Stimulated activated effector memory CD8-positive, alpha-beta T cell treated with anti-CD3 and anti-CD28 coated beads, Interleukin-12 subunit alpha, Interleukin-12 subunit beta, amount 100 ng/mL, for 72 hours (primary cell): Measurements from ENCODE around the gene GPR137B.
A peak's percentile ranks its signal among the peaks of the same experiment; 100 is the strongest.
"Not testable (repeated sequence)": the region's sequence is repeated elsewhere in the genome, so short reads cannot be mapped to it uniquely, and the experiment has no call there.

ENCODE experiments used
- ATAC-seq: fragments of 150-1000 bp; cut with Tn5 transposase; 2 replicates; pipeline ENCODE4 v1.10.0; 2021
- DNase-seq, 2 donors: peaks; one replicate each; pipeline ENCODE4 v3.0.0; 2021 to 2022; ENCODE audit warnings: low spot score in 2 of 2
- H3K27ac Mint-ChIP-seq: one replicate; pipeline ENCODE4 v1.8.0; 2022; ENCODE audit warnings: mild to moderate bottlenecking, mixed read lengths
- H3K36me3 Mint-ChIP-seq: one replicate; pipeline ENCODE4 v1.8.0; 2022; ENCODE audit warnings: mild to moderate bottlenecking, mixed read lengths
- H3K4me1 Mint-ChIP-seq: one replicate; pipeline ENCODE4 v1.8.0; 2022; ENCODE audit warnings: mixed read lengths
- H3K4me3 Mint-ChIP-seq: one replicate; pipeline ENCODE4 v1.8.0; 2022; ENCODE audit warnings: mild to moderate bottlenecking, mixed read lengths
- H3K9me3 Mint-ChIP-seq: one replicate; pipeline ENCODE4 v1.8.0; 2022; ENCODE audit warnings: mixed read lengths

The GPR137B gene

DNA sequence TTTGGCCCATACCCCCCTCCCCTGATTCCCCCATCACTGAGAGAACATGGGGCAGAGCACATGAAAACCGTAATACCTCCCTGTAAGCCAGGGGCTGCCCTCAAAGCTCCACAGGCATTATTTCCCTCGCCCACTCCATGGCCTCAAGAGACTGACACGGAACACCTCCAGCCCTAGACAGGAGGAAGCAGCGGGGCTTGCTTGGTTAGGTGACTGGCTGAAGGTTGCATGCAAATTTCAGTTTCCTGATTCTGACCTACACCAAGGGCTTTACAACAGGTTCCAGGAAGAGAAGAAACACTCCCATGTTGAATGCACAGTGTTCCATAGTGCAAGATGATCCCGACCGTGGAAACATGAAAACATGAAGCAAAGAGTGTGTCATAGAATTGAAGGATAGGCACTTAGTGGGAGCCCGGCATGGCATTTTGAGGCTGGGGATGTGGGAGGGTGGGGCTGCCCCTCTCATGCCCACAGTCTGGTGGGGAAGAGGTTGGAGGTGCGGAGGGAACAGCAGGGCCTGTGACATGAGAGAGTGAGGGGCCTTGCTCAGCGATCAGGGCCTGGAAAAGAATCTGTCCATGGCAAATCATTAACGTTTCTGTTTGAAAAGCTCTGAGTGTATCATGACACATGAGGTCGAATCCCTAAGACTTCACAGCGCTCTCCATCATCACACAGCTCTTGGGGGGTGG is 33.5 kb downstream of the GPR137B start:
- ATAC-seq (no peak), DNase-seq (no peak)
- Mint-ChIP-seq H3K36me3 (peaks cover 18% of the 10 kb centered on the region), H3K4me1 (peaks cover 6% of the 10 kb centered on the region), H3K27ac (no peak overlapping the region), H3K4me3 (no peak overlapping the region), H3K9me3 (no peaks in the 10 kb centered on the region)

GRCh38 chr1:236176337-236177336 is 34.3 kb downstream of the GPR137B start:
- DNase-seq (no peak), ATAC-seq (no peak)
- peaks cover 6% of the 10 kb centered on the region for H3K4me1 Mint-ChIP-seq
- no peaks in the 10 kb centered on the region for H3K9me3 Mint-ChIP-seq
- H3K27ac Mint-ChIP-seq, result no peak overlapping the region
- H3K4me3 Mint-ChIP-seq, result no peak overlapping the region
- peaks cover 25% of the 10 kb centered on the region for H3K36me3 Mint-ChIP-seq

GRCh38 chr1:236179634-236180033 is 37.3 kb downstream of the GPR137B start:
- DNase-seq (no peak), ATAC-seq (no peak)
- no peaks in the 10 kb centered on the region for H3K9me3 Mint-ChIP-seq
- no peak overlapping the region for H3K27ac Mint-ChIP-seq
- H3K4me3 Mint-ChIP-seq, result no peak overlapping the region
- peaks cover 34% of the 10 kb centered on the region for H3K36me3 Mint-ChIP-seq
- peaks cover 2% of the 10 kb centered on the region for H3K4me1 Mint-ChIP-seq

DNA sequence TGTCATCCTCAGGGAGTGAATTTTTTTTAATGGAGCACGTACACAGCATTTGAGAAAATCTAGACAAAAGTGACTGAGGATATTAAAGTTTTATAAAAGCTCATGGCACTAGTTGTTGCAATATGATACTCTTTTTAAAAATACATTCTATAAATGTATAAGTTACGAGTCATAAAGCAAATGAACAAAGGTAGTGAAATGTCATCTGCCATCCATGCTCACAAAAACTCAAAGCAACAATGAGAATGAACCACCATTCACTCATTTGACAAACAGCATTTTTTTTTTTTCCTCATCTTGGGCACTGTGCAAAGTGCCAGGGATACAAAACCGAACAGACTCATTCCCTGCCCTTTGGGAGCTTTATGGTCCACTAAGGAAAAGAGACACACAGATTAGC is 38.7 kb downstream of the GPR137B start:
- ATAC-seq, result no peak

DNA sequence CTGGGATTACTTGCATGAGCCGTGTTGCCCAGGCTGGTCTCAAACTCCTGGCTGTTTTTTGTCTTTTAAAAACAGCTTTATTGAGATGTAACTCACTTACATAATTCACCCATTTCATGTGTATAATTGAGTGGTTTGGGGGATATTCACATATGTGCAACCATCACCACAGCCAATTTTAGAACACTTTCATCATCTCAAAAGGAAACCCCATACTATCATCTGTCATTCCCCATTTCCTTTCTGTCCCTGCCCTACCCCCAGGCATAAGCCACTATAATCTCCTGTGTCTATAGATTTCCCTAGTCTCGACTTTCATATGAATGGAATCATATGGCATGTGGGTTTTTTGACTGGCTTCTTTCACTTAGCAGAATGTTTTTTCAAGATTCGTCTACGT is 43.3 kb downstream of the GPR137B start:
- Mint-ChIP-seq H3K4me3 (no peak overlapping the region), H3K36me3 (peaks cover 46% of the 10 kb centered on the region), H3K9me3 (peaks cover 11% of the 10 kb centered on the region), H3K27ac (no peak overlapping the region), H3K4me1 (peaks cover 12% of the 10 kb centered on the region)
- ATAC-seq, result peak; percentile 55
- DNase-seq, result no peak

More for the DNA sequence above, 38.7 kb downstream of the GPR137B start:
- no peaks in the 10 kb centered on the region for H3K9me3 Mint-ChIP-seq
- DNase-seq, result no peak
- peaks cover 34% of the 10 kb centered on the region for H3K36me3 Mint-ChIP-seq
- peaks cover 7% of the 10 kb centered on the region for H3K4me1 Mint-ChIP-seq
- no peak overlapping the region for H3K27ac Mint-ChIP-seq
- H3K4me3 Mint-ChIP-seq, result no peak overlapping the region

- Mint-ChIP-seq H3K4me1 (peaks cover 12% of the 10 kb centered on the region), H3K36me3 (peaks cover 46% of the 10 kb centered on the region), H3K9me3 (peaks cover 15% of the 10 kb centered on the region)
- H3K27ac Mint-ChIP-seq, ATAC-seq, DNase-seq, H3K4me3 Mint-ChIP-seq: not testable (repeated sequence)
These were observed 44.1 kb downstream of the GPR137B start for GRCh38 chr1:236186471-236186870.

DNA sequence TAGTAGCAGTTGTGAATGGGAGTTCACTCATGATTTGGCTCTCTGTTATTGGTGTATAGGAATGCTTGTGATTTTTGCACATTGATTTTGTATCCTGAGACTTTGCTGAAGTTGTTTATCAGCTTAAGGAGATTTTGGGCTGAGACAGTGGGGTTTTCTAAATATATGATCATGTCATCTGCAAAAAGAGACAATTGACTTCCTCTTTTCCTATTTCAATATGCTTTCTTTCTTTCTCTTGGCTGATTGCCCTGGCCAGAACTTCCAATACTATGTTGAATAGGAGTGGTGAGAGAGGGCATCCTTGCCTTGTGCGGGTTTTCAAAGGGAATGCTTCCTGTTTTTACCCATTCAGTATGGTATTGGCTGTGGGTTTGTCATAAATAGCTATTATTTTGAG is 45.7 kb downstream of the GPR137B start:
- not testable (repeated sequence) for H3K27ac Mint-ChIP-seq, H3K4me3 Mint-ChIP-seq, ATAC-seq, DNase-seq
- Mint-ChIP-seq H3K4me1 (peaks cover 12% of the 10 kb centered on the region), H3K9me3 (peaks cover 15% of the 10 kb centered on the region), H3K36me3 (peaks cover 41% of the 10 kb centered on the region)

DNA sequence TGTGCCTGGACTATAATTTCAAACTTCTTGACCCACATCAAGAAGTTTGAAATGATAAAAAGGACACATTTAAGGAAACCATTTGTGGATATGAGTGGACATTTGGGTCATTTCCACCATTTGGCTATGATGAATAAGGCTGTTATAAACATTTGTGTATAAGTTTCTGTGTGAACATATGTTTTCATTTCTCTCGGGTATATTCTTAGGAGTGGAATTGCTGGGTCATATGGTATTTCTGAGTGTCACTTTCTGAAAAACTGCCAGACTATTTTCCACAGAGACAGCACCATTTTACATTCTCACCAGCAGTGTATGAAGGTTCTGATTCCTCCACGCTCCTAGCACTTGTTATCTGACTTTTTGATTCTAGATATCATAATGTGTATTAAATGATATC is 50.8 kb downstream of the GPR137B start:
- no peak overlapping the region for H3K27ac Mint-ChIP-seq
- peaks cover 5% of the 10 kb centered on the region for H3K4me1 Mint-ChIP-seq
- H3K36me3 Mint-ChIP-seq, result peaks cover 45% of the 10 kb centered on the region
- H3K4me3 Mint-ChIP-seq, result no peak overlapping the region
- peaks cover 20% of the 10 kb centered on the region for H3K9me3 Mint-ChIP-seq
- no peak for DNase-seq
- ATAC-seq, result no peak

GRCh38 chr1:236200925-236201324 is 58.6 kb downstream of the GPR137B start:
- H3K27ac Mint-ChIP-seq, result no peak overlapping the region
- H3K9me3 Mint-ChIP-seq, result peaks cover 40% of the 10 kb centered on the region
- ATAC-seq (no peak), DNase-seq (no peak)
- peaks cover 36% of the 10 kb centered on the region for H3K36me3 Mint-ChIP-seq
- H3K4me3 Mint-ChIP-seq, result no peak overlapping the region
- H3K4me1 Mint-ChIP-seq, result no peaks in the 10 kb centered on the region

DNA sequence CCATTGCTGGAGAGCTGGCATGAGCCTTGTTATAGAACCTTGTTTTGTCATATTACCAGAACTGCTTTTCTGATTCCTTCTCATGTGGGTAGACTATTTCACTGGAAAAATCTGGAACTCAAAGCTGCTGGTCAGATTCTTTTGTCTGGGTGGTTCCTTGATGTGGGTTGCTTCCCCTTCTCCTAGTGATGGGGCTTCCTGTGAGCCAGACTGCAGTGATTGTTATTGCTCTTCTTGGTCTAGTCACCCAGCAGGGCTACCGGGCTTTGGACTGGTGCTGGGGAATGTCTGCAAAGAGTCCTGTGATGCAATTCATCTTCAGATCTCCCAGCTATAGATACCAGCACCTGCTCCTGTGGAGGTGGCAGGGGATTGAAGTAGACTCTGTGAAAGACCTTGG is 59.4 kb downstream of the GPR137B start:
- peaks cover 40% of the 10 kb centered on the region for H3K9me3 Mint-ChIP-seq
- no peak overlapping the region for H3K27ac Mint-ChIP-seq
- ATAC-seq (no peak), DNase-seq (no peak)
- no peak overlapping the region for H3K4me3 Mint-ChIP-seq
- H3K36me3 Mint-ChIP-seq, result peaks cover 42% of the 10 kb centered on the region
- H3K4me1 Mint-ChIP-seq, result no peaks in the 10 kb centered on the region

DNA sequence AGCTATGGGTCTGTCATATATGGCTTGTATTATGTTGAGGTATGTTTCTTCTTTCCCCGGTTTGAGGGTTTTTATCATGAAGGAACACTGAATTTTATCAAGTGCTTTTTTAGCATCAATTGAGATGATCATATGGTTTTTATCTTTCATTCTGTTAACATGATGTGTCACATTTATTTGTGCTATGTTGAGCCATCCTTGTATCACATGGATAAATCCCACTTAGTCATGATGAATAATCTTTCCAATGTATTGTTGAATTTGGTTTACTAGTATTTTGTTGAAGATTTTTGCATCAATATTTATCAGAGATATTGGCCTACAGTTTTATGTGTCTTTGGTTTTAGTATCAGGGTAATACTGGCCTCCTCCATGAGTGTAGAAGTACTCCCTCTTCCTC is 61.7 kb downstream of the GPR137B start:
- ATAC-seq, result no peak
- H3K4me3 Mint-ChIP-seq, result no peak overlapping the region
- H3K27ac Mint-ChIP-seq, result no peak overlapping the region
- H3K9me3 Mint-ChIP-seq, result peaks cover 32% of the 10 kb centered on the region
- H3K4me1 Mint-ChIP-seq, result no peaks in the 10 kb centered on the region
- no peak for DNase-seq
- peaks cover 36% of the 10 kb centered on the region for H3K36me3 Mint-ChIP-seq

DNA sequence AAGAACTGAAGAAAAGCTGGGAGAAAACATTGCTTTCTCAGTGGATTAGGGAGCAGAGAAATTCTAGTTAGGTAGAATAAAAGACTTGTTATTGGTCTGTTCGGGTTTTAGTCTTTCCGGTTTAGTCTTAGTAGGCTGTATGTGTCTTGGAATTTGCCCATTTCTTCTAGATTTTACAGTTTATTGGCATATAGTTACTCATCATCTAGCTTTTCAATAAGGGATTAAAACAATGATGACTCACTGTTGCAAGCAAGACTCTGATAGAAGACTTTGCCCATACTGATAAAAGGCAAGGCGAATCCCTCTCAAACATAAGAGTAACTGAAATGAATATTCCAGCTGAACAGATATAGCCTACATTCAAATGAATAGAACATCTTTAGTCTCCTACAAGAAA is 62.3 kb downstream of the GPR137B start:
- no peak for DNase-seq
- no peaks in the 10 kb centered on the region for H3K4me1 Mint-ChIP-seq
- peaks cover 42% of the 10 kb centered on the region for H3K36me3 Mint-ChIP-seq
- H3K9me3 Mint-ChIP-seq, result peaks cover 28% of the 10 kb centered on the region
- ATAC-seq, result no peak
- H3K4me3 Mint-ChIP-seq, result no peak overlapping the region
- no peak overlapping the region for H3K27ac Mint-ChIP-seq

GRCh38 chr1:236206548-236206947 is 64.2 kb downstream of the GPR137B start:
- H3K27ac Mint-ChIP-seq, result no peak overlapping the region
- H3K4me1 Mint-ChIP-seq, result no peaks in the 10 kb centered on the region
- DNase-seq (no peak), ATAC-seq (no peak)
- peaks cover 10% of the 10 kb centered on the region for H3K9me3 Mint-ChIP-seq
- H3K36me3 Mint-ChIP-seq, result peaks cover 48% of the 10 kb centered on the region
- no peak overlapping the region for H3K4me3 Mint-ChIP-seq

DNA sequence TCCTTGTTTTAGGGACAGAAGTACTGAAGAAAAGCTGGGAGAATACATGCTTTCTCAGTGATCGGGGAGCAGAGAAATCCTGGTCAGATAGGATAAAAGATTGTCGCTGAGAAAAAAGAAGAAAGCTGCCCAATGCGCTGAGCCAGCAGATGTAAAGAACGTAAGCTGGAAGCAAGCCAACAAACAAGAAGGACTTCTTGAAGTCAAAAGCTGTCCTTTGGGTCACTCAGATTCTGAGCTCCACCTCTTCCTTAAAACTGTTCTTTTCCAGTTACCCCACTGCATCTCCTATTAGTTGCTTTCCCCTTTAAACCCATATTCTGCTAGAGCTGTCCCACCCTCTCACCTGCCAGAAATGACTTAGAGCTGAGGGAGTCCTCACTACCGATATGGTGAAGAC is 64.8 kb downstream of the GPR137B start:
- ATAC-seq, result no peak
- peaks cover 45% of the 10 kb centered on the region for H3K36me3 Mint-ChIP-seq
- DNase-seq, result no peak
- no peaks in the 10 kb centered on the region for H3K4me1 Mint-ChIP-seq
- no peak overlapping the region for H3K4me3 Mint-ChIP-seq
- peaks cover 8% of the 10 kb centered on the region for H3K9me3 Mint-ChIP-seq
- H3K27ac Mint-ChIP-seq, result no peak overlapping the region

- Mint-ChIP-seq H3K4me3 (no peak overlapping the region), H3K9me3 (peaks cover 8% of the 10 kb centered on the region), H3K27ac (no peak overlapping the region), H3K36me3 (peaks cover 41% of the 10 kb centered on the region), H3K4me1 (no peaks in the 10 kb centered on the region)
- DNase-seq (no peak), ATAC-seq (no peak)
These were observed 65.2 kb downstream of the GPR137B start for GRCh38 chr1:236207569-236207968.

GRCh38 chr1:236209185-236209584 is 66.8 kb downstream of the GPR137B start:
- no peak for DNase-seq
- Mint-ChIP-seq H3K4me1 (no peaks in the 10 kb centered on the region), H3K4me3 (no peak overlapping the region), H3K9me3 (no peaks in the 10 kb centered on the region), H3K27ac (no peak overlapping the region), H3K36me3 (peaks cover 47% of the 10 kb centered on the region)
- ATAC-seq, result no peak
